HUES6 (cell line): ENCODE data around the gene APEH.

Experiments used
- H3K27ac ChIP-seq: 2 replicates; pipeline ENCODE4 v1.7.0; 2013; ENCODE audit warnings: low read depth, mild to moderate bottlenecking, low read length, inconsistent platforms
- H3K27me3 ChIP-seq: 2 replicates; pipeline ENCODE4 v1.6.1; 2013; ENCODE audit warnings: low read length; ENCODE audit not compliant: control insufficient read depth, insufficient read depth
- H3K36me3 ChIP-seq: 2 replicates; pipeline ENCODE4 v1.6.1; 2013; ENCODE audit warnings: low read length; ENCODE audit not compliant: control insufficient read depth, insufficient read depth
- H3K4me1 ChIP-seq: 2 replicates; pipeline ENCODE4 v1.6.1; 2013; ENCODE audit warnings: low read length; ENCODE audit not compliant: control insufficient read depth, insufficient read depth
- H3K4me3 ChIP-seq: 2 replicates; pipeline ENCODE4 v1.5.1; 2013; ENCODE audit warnings: low read depth, low read length
- H3K9ac ChIP-seq: one replicate; pipeline ENCODE4 v1.6.1; 2013; ENCODE audit warnings: mild to moderate bottlenecking, low read length
- H3K9me3 ChIP-seq: 2 replicates; pipeline ENCODE4 v1.6.1; 2013; ENCODE audit warnings: low read depth, low read length; ENCODE audit not compliant: control insufficient read depth, insufficient read depth

Gene APEH

GRCh38 chr3:49650637-49651036, 23.5 kb upstream of the APEH start:
- Histone ChIP-seq H3K36me3 (no peaks in the 10 kb centered on the region), H3K27ac (no peak overlapping the region), H3K9me3 (no peaks in the 10 kb centered on the region), H3K9ac (no peak overlapping the region), H3K27me3 (no peaks in the 10 kb centered on the region), H3K4me3 (no peak overlapping the region), H3K4me1 (peaks cover 9% of the 10 kb centered on the region; the same call in 1 of the 2 replicates)

- Histone ChIP-seq H3K27me3 (no peaks in the 10 kb centered on the region), H3K9ac (no peak overlapping the region)
These were observed 21.8 kb upstream of the APEH start for GRCh38 chr3:49652218-49652902.

DNA sequence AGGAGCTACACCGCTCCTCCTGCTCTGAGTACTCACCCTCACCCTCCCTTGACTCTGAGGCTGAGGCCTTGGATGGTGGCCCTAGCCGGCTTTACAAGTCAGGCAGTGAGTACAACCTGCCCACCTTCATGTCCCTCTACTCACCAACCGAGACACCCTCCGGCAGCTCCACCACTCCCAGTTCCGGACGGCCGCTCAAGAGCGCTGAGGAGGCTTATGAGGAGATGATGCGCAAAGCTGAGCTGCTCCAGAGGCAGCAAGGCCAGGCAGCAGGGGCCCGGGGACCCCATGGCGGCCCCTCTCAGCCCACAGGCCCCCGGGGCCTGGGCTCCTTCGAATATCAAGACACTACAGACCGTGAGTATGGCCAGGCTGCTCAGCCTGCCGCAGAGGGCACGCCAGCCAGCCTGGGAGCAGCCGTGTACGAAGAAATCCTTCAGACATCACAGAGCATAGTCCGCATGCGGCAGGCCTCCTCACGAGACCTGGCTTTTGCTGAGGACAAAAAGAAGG, 21.2 kb upstream of the APEH start:
- H3K4me3 ChIP-seq: no peak overlapping the region
- no peak overlapping the region for H3K27ac ChIP-seq
- no peaks in the 10 kb centered on the region for H3K9me3 ChIP-seq
- peaks cover 6% of the 10 kb centered on the region; the same call in 1 of the 2 replicates for H3K4me1 ChIP-seq
- H3K27me3 ChIP-seq: no peaks in the 10 kb centered on the region
- H3K36me3 ChIP-seq: no peaks in the 10 kb centered on the region
- no peak overlapping the region for H3K9ac ChIP-seq

More at GRCh38 chr3:49652218-49652902, 21.8 kb upstream of the APEH start:
- Histone ChIP-seq H3K9me3 (no peaks in the 10 kb centered on the region), H3K36me3 (no peaks in the 10 kb centered on the region), H3K4me3 (no peak overlapping the region), H3K4me1 (peaks cover 9% of the 10 kb centered on the region; the same call in 1 of the 2 replicates), H3K27ac (no peak overlapping the region)

DNA sequence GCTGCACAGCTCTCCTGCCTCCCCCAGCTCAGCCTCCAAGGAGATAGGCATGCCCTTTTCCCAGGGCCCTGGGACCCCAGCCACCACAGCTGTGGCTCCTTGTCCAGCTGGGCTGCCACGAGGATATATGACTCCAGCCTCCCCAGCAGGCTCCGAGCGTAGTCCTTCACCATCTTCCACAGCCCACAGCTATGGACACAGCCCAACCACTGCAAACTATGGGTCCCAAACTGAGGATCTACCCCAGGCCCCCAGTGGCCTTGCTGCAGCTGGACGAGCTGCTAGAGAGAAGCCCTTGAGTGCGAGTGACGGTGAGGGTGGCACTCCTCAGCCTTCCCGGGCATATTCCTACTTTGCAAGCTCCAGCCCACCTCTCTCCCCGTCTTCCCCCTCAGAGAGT, 20.5 kb upstream of the APEH start:
- peaks cover 5% of the 10 kb centered on the region; the same call in 1 of the 2 replicates for H3K4me1 ChIP-seq
- H3K36me3 ChIP-seq: no peaks in the 10 kb centered on the region
- H3K9me3 ChIP-seq: no peaks in the 10 kb centered on the region

DNA sequence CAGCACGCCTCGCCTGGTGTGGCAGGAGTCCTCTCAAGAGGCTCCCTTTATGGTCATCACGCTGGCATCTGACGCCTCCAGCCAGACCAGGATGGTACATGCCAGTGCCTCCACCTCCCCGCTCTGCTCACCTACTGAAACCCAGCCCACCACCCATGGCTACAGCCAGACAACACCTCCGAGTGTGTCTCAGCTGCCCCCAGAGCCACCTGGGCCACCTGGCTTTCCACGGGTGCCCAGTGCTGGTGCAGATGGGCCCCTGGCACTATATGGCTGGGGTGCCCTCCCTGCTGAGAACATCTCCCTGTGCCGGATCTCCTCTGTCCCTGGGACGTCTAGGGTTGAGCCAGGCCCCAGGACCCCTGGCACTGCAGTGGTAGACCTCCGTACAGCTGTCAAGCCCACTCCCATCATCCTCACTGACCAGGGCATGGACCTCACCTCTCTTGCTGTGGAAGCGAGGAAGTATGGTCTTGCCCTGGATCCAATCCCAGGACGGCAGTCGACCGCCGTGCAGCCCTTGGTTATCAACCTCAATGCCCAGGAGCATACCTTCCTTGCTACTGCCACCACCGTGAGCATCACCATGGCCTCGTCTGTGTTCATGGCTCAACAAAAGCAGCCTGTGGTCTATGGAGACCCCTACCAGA, 19.9 kb upstream of the APEH start:
- no peak overlapping the region for H3K9ac ChIP-seq
- no peaks in the 10 kb centered on the region for H3K9me3 ChIP-seq
- peaks cover 5% of the 10 kb centered on the region; the same call in 1 of the 2 replicates for H3K4me1 ChIP-seq
- H3K36me3 ChIP-seq: no peaks in the 10 kb centered on the region
- H3K4me3 ChIP-seq: no peak overlapping the region
- H3K27me3 ChIP-seq: no peaks in the 10 kb centered on the region
- H3K27ac ChIP-seq: no peak overlapping the region

More for the DNA sequence above, 20.5 kb upstream of the APEH start:
- no peak overlapping the region for H3K4me3 ChIP-seq
- H3K27me3 ChIP-seq: no peaks in the 10 kb centered on the region
- no peak overlapping the region for H3K27ac ChIP-seq
- H3K9ac ChIP-seq: no peak overlapping the region

GRCh38 chr3:49654955-49655556, 19.1 kb upstream of the APEH start:
- no peaks in the 10 kb centered on the region; the same call in 1 of the 2 replicates for H3K4me1 ChIP-seq
- H3K36me3 ChIP-seq: no peaks in the 10 kb centered on the region
- no peaks in the 10 kb centered on the region for H3K27me3 ChIP-seq
- H3K9ac ChIP-seq: no peak overlapping the region
- H3K4me3 ChIP-seq: no peak overlapping the region
- H3K27ac ChIP-seq: no peak overlapping the region
- no peaks in the 10 kb centered on the region for H3K9me3 ChIP-seq

GRCh38 chr3:49655731-49656285, 18.3 kb upstream of the APEH start:
- Histone ChIP-seq H3K9me3 (no peaks in the 10 kb centered on the region), H3K27me3 (no peaks in the 10 kb centered on the region), H3K27ac (no peak overlapping the region), H3K36me3 (no peaks in the 10 kb centered on the region), H3K4me1 (no peaks in the 10 kb centered on the region; the same call in 1 of the 2 replicates), H3K9ac (no peak overlapping the region), H3K4me3 (no peak overlapping the region)

GRCh38 chr3:49656541-49657112, 17.5 kb upstream of the APEH start:
- no peaks in the 10 kb centered on the region for H3K27me3 ChIP-seq
- no peaks in the 10 kb centered on the region for H3K9me3 ChIP-seq
- no peak overlapping the region for H3K4me3 ChIP-seq
- H3K27ac ChIP-seq: no peak overlapping the region
- no peak overlapping the region for H3K9ac ChIP-seq
- no peaks in the 10 kb centered on the region for H3K4me1 ChIP-seq
- no peaks in the 10 kb centered on the region for H3K36me3 ChIP-seq

DNA sequence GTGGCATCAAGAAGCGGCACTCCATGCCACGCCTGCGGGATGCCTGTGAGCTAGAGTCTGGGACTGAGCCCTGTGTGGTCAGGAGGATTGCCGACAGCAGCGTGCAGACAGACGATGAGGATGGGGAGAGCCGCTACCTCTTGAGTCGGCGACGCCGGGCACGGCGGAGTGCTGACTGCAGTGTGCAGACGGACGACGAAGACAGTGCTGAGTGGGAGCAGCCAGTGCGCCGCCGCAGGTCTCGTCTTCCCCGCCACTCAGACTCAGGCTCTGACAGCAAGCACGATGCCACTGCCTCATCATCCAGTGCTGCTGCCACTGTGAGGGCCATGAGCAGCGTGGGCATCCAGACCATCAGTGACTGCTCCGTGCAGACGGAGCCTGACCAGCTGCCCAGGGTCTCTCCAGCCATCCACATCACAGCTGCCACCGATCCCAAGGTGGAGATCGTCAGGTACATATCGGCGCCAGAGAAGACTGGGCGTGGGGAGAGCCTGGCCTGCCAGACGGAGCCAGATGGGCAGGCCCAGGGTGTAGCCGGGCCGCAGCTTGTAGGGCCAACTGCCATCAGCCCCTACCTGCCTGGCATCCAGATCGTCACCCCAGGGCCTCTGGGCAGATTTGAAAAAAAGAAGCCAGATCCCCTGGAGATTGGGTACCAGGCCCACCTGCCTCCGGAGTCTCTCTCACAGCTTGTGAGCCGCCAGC, 16.8 kb upstream of the APEH start:
- no peaks in the 10 kb centered on the region for H3K27me3 ChIP-seq
- H3K4me1 ChIP-seq: no peaks in the 10 kb centered on the region
- no peaks in the 10 kb centered on the region for H3K36me3 ChIP-seq
- no peak overlapping the region for H3K4me3 ChIP-seq
- H3K9ac ChIP-seq: no peak overlapping the region
- no peaks in the 10 kb centered on the region for H3K9me3 ChIP-seq
- H3K27ac ChIP-seq: no peak overlapping the region

DNA sequence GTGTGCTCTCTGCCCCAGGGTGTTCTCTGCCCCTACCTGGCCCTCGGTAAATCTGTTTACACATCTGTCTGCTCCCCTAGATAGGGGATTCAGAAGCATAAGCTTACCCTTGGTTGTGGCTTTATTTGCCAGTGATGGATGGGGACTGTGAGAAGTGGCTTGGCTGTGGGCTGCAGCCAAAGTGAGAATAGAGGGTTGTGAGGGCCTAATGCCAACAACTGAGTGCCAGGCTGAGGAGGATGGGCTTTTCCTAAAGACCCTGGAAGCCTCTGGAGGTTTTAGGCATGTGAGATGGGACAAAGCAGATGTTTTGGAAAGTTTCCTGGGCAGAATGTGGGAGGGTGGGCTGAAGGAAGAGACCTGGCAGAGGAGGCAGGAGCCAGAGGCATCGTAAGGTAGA, 15.4 kb upstream of the APEH start:
- H3K4me1 ChIP-seq: no peaks in the 10 kb centered on the region
- no peaks in the 10 kb centered on the region for H3K27me3 ChIP-seq
- no peak overlapping the region for H3K27ac ChIP-seq
- H3K9ac ChIP-seq: no peak overlapping the region
- H3K9me3 ChIP-seq: no peaks in the 10 kb centered on the region
- no peak overlapping the region for H3K4me3 ChIP-seq
- H3K36me3 ChIP-seq: no peaks in the 10 kb centered on the region
